ENCODE data around the gene GOLGA5.
"Not testable (repeated sequence)": the region's sequence is repeated elsewhere in the genome, so short reads cannot be mapped to it uniquely, and the experiment has no call there.

GOLGA5 gene

DNA sequence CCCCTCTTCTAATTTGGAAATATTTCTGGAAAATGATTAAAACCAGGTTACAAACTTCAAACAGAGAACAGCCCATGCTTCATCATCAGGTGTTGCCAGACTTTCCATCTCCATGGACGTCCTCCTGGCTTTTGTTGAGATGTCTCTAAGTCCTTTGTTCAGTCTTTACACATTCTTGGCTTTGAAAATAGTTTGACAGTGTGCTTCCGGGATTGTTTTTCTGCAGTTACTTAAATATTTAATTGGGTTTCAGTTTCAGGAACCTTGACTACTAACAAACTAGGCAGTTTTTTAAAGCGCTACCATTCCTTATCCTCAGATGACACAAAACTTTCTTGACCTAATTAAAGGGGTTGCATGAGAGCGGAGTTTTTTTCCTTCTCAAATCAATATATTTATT lies 47.8 kb downstream of the GOLGA5 start:
- DNase-seq: no peak

DNA sequence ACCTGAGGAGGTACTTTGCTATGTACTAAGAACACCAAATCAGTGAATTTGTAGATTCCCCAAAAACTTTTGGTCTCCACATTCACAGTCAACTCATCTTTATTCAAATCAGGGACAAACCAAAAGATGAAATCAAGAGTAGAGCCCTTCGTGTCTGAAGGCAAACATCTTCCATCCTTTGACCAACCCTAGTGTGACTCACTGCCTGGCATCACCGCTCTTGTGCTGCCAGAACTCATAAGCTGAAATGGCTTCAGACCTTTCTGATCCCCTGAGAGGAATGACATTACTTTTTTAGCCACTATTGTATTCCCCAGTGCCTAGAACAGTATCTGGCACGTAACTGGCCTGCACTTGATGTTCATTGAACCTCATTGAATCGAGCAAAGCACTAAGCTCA lies 50.1 kb downstream of the GOLGA5 start:
- DNase-seq: no peak

DNA sequence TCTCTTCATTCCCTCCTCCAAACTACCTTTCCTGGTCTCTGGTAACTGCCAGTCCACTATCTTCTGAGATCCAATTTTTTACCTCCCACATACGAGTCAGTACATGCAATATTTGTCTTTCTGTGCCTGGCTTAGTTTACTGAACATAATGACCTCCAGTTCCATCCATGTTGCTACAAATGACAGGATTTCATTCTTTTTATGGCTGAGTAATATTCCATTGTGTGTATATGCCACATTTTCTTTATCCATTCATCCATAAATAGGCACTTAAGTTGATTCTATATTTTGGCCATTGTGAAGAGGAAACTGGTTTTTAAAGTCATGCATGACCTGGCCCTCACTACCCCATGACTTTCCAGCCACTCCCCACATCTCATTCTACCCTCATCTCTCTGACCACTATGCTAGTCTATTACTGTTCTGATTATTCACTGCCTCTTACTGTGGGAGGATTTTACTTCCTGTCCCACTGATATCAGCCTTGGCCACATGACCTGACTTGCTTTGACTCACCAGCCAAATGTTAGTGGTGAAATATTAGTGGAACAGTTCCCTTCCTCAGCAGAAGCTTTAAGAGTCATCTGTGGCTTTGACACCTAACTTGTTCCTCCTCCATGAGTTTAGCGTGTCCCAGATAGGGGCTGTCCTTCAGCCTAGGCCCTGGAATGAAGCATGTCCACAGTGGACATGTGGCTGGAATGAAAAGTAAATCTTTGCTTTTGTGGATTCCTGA lies 52.2 kb downstream of the GOLGA5 start:
- DNase-seq: peak; percentile 39

DNA sequence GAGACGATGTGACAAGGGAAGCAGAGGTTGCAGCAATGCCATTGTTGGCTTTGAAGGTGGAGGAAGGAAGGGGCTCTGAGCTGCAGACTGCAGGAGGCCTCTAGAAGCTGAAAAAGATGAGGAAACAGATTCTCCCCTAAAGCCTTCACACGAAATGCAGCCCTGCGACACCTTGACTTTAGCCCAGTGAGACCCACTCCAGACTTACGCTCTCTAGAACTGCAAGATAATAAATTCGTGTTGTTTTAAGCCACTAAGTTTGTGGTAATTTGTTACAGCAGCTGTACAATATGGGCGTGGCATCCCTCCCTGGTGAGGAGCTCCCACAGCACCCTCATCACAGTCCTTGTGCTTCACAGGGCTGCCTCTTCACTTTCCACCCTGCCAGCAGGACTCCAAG lies 53.2 kb downstream of the GOLGA5 start:
- no peak for DNase-seq

DNA sequence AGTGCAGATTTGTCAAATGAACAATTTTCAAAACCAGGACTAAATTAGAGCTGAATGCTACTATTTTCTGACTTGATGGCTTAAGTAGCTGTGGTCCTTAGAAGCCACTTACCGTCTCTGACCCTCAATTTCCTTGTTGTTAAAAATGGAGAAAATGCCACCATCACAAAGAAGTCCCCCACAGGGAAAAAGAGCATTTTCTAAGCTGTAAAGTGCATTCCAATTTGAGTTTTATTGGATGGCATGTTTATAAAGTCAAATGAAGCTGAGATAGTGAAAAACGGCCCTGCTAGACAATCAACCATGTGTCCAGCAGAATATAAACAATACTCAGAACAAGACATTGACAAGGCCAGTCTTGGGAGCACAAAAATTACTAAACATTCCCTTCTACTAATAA lies 53.6 kb downstream of the GOLGA5 start:
- DNase-seq: no peak

DNA sequence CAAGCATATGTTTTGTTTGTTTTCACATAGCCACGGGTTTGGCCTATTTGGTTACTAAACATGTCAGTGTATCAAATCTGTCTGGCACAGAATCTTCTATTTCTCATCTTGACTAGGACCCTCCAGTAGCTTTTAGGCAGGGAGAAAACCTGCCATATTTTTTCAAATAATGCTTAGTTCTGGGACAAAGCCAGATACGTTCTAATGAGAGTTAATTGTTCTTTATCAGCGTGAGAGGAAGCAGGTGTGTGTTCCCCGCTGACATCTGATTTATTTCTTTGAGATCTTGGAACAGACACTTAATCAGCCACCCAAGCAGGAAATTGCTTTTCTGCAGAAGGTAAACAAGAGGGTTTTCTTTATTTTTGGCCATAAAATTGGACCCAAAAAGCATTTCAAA lies 54.8 kb downstream of the GOLGA5 start:
- DNase-seq: no peak

DNA sequence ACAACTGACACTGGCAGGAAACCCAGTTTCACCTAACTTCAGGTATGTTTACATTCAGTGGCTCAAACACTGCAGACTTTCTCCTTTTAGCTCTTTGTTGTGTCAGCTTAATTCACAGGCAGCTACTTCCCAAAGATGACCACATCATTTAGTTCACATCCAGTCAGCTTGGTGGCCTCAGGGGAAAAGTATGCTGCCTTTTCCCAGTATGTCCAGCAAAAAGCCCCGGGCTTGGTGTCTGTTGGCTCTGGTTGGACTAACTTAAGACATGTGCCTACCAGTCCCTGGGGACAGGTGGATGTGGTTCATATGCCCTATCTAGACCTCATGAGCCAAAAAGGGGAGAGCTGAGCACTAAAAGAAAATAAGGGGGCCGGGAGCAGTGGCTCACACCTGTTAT lies 56.4 kb downstream of the GOLGA5 start:
- no peak for DNase-seq

DNA sequence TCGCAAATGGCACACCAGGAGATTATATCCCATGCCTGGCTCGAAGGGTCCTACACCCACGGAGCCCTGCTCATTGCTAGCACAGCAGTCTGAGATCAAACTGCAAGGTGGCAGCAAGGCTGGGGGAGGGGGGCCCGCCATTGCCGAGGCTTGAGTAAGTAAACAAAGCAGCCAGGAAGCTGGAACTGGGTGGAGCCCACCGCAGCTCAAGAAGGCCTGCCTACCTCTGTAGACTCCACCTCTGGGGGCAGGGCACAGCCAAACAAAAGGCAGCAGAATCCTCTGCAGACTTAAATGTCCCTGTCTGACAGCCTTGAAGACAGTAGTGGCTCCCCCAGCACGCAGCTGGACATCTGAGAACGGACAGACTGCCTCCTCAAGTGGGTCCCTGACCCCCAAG lies 59.0 kb downstream of the GOLGA5 start:
- DNase-seq: not testable (repeated sequence)

DNA sequence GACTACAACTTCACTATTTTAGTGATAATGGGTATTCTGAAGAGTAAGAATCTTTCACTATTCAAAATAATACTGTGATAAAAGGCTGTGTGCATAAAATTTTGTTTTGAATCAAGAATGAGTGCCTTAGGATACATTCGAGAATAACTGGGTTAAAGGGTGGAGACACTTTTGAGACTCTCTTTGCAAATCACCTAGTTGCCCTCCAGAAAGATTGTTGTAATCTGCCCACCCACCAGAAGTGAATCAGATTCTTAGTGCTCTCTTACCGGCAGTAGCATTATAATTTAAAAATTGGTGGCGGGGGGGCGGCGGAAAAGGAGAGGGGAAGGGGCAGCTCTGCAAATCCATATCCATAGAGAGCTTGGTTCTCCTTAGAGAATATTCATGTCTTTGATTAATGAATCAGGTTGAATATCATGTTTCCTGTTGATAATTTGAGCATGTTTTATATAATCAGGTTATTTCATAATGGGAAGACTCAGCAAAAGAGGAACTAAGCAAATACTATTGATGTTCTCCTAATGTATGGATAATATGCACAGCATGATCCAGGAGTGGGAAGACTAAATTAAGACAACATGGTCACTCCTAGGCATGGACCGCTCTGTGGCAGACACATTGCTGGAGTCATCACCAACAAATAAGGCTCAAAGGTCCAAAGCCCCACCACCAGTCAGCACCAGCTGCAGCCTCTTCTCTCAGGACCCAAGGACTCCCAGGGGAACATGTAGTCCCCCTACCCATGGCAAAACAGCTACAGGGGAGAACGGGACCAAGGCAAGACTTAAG lies 66.1 kb downstream of the GOLGA5 start:
- DNase-seq: no peak

DNA sequence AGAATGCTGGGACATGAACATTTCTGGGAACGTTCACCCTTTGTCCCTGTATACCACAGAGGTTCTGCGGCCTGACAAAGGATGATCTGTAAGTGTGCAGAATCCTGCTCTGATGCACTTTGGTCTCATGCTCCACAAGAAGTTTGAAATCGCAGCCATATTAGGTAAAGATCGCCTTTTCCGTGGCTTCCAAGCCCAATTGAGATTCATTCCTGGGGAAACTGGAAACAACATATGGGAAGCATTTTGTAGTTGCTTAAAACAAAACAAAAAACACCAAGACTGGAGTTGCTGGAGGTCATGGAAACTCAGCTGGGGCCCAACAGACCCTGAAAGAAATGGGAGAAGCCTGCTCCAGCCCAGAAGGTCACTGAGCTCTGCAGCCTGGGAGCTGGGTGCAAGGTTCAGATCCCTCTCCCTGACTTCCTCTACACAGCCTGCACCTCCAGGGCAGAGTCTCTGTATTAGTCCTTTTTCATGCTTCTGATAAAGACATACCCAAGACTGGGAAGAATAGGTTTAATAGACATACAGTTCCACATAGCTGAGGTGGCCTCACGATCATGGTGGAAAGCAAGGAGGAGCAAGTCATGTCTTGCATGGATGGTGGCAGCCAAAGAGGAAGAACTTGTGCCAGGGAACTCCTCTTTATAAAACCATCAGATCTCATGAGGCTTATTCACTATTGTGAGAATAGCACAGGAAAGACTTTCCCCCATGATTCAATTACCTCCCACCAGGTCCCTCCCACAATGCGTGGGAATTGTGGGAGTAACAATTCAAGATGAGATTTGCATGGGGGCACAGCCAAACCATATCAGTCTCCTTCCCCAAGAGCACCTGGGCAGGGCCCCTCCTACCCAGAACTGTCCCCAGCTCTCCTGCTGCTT lies 68.0 kb downstream of the GOLGA5 start:
- no peak for DNase-seq

DNA sequence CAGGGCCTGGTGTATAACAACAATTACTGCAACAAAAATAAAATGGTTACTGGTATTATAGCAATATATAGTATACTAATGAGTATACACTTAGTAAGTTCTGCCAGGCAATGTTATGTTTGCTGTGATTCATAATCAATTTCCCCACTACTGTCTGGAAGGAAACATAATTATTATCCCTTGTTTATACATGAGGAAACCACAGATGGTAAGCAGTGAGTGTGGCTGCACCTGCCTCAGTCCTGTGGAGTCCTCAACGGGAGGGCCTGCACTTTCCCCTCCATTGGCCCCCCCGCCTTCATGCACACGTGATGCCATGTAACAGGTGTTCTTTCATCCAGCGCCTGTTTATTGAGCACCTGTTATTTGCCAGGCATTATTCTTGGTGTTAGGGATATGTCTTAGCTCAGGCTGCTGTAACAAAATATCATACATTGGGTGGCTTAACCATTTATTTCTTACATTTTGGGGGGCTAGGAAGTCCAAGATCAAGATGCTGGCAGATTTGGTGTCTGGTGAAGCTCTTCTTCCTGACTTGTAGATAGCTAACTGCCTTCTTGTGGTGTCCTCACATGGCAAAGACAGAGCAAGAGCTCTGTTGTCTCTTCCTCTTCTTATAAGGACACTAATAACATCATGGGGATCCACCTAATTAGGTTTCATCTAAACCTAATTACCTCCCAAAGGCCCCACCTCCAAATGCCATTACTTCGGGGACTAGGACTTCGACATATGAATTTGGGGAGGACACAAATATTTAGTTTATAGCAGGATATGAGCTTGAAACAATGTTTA lies 69.4 kb downstream of the GOLGA5 start:
- DNase-seq: no peak

DNA sequence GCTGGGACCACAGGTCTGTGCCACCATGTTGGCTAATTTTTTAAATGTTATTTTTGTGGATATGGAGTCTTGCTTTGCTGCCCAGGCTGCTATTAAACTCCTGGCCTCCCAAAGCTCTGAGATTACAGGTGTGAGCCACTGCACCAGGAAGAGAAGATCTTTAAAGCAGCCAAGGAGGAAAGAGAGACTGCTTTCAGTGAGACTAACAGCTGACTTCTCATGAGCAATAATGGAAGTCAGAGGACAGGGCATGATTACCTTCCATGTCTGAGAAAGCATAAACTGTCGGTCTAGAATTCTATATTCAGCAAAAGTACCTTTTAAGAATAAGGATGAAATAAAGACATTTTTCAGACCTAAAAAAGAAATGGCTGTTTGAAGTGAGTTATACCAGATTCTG lies 71.6 kb downstream of the GOLGA5 start:
- no peak for DNase-seq

DNA sequence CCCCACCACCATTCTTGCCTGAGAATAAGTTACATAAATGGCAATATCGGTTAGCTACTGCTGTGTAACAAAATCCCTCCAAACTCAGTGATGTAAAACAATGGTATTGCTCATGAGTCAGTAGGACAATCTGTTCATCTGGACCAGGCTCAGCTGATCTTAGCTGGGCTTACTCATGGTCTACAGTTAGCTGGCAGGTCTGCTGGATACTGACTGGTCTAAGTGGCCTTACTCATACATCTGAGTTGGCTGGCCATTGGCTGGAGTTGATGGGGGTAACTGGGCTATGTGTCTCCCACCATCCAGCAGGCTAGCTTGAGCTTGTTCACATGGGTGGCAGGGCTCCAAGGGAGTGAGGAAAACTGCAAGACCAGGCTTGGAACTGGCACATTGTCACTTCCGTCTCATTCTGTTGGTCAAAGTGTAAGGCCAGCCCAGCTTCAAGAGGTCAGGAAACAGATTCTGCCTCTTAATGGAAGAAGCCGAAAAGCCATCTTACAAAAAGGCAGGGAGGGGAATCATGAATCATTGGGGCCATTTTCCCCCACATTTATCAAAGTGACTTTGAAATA lies 72.2 kb downstream of the GOLGA5 start:
- no peak for DNase-seq

DNA sequence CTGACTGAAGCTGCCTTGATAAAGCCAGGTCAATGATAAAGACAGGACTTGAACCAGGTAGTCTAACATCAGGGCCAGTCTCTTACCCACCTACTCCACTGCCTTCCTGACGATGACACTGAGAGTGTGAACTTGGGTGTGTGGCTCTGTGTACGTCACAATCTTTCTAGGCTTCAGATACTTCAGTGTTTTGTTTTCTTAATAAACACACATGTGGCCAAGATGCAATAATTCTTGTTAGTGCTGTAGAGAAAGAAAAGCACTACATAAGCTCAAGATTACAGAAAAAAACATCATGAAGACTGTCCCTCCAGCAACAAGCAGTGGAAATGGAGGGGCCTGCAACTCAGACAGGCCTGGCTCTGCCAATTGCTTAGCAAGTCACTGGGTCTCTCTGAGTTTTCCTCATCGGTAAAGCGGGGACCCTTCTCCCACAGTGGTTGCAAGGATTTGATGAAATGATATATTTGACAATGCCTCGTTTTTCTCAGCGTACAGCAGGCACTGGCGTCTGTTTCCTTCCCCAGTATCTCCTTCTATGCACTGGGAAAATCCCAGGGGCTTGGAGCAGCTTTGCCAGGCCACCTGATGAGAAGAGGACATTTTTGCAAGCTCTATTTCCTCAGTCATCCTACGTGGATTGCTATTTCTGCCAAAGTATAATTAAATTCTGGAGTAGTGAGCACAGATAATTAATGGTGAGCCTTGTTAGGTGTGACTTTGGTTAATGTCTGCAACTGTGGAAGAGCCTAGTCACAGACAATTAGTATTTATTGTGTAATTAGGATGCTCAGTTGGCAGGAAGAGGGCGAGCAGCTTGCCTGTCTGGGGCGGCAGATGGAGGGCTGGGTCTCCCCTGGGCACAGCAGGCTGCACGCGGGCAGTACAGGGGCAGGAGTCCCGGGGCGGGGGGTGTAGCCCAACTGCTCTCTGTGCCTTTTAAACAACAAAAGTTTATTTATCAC lies 73.1 kb downstream of the GOLGA5 start:
- no peak for DNase-seq

DNA sequence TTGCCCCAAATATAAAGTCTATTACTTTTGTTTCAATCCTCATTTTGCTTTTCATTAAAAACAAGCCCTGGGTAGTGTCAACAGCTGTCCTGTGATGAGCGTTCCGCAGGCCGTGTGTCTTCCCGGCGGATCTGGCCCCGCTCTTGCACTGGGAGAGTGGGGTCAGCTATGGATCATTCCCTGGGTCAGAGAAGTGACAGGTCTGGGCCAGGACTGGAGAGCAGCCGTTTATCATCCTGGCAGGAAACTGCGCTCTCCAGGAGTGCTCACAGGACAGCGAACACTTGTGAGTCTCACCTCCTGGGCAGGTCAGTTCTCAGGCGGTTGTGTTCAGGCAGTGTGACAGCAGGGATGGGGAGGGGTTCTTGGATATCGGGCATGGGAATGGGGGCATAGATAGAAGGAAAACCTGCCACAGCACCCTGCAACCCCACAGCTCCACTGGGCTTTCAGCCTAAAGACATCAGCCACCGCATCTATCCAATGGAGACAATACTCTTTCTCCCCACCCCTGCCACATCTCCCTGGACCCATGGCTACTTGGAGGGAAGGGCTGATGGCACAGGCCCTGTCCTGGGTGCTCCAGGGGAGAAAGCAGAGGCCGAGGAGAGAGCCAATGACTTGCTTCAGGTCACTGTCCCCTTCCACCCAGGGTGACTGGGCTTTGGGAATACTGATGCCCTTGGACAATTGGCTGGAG lies 81.0 kb downstream of the GOLGA5 start:
- no peak for DNase-seq

DNA sequence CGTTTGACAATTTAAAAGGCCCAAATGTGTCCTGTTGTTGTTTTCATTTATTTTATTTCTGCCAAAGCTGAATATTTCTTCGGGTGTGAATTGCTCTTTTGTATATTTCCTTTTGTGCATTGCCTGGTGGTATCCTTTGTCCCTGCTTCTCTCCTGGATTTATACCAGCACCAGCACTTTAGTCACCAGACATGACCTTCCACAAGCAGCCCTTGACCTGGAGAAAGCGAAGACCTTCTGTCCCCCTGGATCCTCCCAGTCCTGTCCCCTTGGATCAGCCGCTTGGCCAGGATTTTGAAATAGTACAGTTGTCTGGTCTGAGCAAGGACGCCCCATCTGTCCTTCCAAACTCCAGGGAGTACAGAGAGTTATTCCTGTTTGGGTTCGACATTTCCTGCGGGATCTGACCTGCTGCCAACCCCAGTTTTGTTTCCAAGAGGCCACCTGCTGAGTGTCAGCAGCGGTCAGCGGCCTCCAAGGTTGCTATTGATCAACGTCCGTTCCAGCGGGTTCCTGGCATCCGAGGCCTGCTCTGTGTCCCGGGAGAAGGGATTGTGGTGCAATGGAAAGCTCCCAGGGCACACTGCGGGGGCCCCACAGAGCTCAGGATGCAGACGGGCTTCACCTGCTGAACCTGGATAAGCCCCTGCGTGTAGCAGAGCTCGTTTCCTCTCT lies 83.8 kb downstream of the GOLGA5 start:
- DNase-seq: peak; percentile 2

DNA sequence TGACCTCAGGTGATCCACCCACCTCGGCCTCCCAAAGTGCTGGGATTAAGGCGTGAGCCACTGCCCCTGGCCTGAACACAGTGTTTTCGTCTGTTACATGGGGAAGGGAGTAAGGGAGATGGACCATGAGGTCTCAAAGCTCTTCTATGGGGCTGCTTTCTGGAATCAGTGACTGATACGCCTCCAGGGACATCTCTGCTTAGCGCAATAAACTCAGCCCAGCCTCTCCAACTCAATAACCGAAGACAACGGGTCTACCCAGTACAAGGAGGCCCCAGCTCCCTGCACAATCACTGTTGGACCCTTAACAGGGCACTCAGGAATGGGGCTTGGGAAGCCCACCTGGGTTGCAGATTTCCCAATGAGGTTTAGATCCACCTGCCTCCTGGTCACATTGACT lies 86.2 kb downstream of the GOLGA5 start:
- no peak for DNase-seq

DNA sequence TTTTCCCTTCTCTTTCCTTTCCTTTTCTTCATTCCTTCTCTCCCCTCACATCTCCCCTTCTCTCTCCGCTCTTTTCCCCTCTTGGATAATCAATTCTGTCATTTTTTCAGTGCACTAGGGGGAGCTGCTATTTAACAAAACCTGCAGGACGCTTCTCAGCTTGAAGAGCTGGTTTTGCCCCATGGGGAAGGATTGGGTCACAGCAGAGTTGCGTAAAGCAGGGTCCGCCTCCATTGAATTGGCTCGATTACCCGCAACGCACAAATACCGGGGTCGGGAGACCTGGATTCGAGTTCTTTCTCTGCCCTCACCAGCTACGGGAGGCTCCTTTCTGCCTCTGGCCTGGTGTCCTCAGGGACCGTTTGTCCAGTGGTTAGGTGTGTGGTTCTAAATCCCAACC lies 86.7 kb downstream of the GOLGA5 start:
- peak; percentile 5 for DNase-seq

DNA sequence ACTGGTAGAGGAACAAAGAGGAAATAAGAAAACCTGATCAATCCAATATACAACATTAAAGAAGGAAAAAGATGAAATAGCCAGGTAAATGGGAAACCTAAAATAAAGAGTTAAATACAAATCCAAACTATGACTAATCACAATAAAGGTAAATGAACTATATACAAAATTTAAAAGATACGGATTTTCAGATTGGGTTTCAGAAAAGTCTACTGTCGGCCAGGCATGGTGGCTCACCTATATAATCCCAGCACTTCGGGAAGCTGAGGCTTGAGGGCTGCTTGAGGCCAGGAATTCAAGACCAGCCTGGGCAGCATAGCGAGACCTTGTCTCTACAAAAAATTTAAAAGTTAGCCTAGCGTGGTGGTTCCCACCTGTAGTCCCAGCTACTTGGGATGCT lies 89.0 kb downstream of the GOLGA5 start:
- DNase-seq: no peak

DNA sequence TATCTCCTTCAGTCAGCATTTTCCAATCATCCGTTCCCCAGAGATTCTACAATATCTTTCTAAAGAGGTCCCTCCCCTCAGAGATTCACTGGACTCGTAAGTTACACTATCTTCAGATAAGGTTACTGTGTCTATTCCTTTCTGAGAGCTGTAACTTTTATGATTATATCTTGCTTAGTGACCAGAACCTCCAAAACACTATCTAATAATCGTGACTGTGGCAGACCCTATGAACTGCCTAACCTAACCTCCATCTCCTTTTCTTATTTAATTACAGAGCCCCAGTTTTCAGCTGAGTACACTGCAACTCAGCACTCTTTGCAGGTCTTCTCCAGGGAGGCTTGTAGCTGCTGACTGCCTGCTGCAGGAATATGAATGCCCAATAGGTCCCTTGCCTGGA lies 90.3 kb downstream of the GOLGA5 start:
- DNase-seq: no peak
